AG04449 (cell line): ENCODE data around the gene MBIP.
A peak's percentile ranks its signal among the peaks of the same experiment; 100 is the strongest.

Experiments
- CTCF ChIA-PET: fragments of 350-600 bp; formaldehyde crosslinking; extraction: SDS; loops from one replicate; lab custom pipeline; 2021; ENCODE audit warnings: antibody characterized with exemption; lab: Yijun Ruan, JAX
- POLR2A ChIA-PET: fragments of 400-600, 350-600 bp; formaldehyde crosslinking; extraction: SDS; loops from one replicate; lab custom pipeline; 2020; ENCODE audit warnings: antibody characterized with exemption, inconsistent platforms; lab: Yijun Ruan, JAX
- DNase-seq: peaks from one replicate; pipeline ENCODE4 v3.0.0-alpha.2; 2010; ENCODE audit warnings: low read depth, low spot score
- H3K4me3 ChIP-seq: 2 replicates; pipeline ENCODE4 v1.5.1; 2011; ENCODE audit warnings: low read depth, mild to moderate bottlenecking, control low read depth, low read length
- CTCF ChIP-seq: IDR thresholded peaks from one replicate; pipeline ENCODE4 v1.5.1; 2011; ENCODE audit warnings: mild to moderate bottlenecking, moderate library complexity, low read length, control low read depth, inconsistent platforms; ENCODE audit not compliant: insufficient read depth; ENCODE audit errors: missing control alignments

The MBIP gene

GRCh38 chr14:36293824-36294223, 26.6 kb downstream of the MBIP start:
- TF ChIP-seq CTCF: no peak
- H3K4me3 ChIP-seq: no peak overlapping the region
- POLR2A ChIA-PET: no interaction called here
- CTCF ChIA-PET: interaction anchor here (1.0 to 4.9 kb wide), 3 partner anchors 27 to 223 kb away, joined by 3 to 25 read pairs (median 5); partner anchors contain the start of gene MBIP
- peak; percentile 49 for DNase-seq

- no peak for DNase-seq
- no peak for TF ChIP-seq CTCF
- ChIA-PET POLR2A (no interaction called here), CTCF (interaction anchor here (1.0 kb wide), 1 partner anchor 220 kb away, joined by 3 read pairs; no protein-coding TSS in a partner anchor)
- H3K4me3 ChIP-seq: no peak overlapping the region
Observed at GRCh38 chr14:36289954-36290353, 30.5 kb downstream of the MBIP start.

GRCh38 chr14:36288496-36288895, 31.9 kb downstream of the MBIP start:
- TF ChIP-seq CTCF: no peak
- no peak for DNase-seq
- no peak overlapping the region for H3K4me3 ChIP-seq
- POLR2A ChIA-PET: no interaction called here
- CTCF ChIA-PET: no interaction called here

- H3K4me3 ChIP-seq: no peak overlapping the region
- no peak for DNase-seq
- TF ChIP-seq CTCF: no peak
- POLR2A ChIA-PET: interaction anchor here (0.5 kb wide), 1 partner anchor 36 kb away, joined by 4 read pairs; the partner anchor contains the start of gene MBIP
- CTCF ChIA-PET: interaction anchor here (0.8 kb wide), 1 partner anchor 215 kb away, joined by 3 read pairs; no protein-coding TSS in a partner anchor
Observed at GRCh38 chr14:36284971-36285595, 35.4 kb downstream of the MBIP start.

- ChIA-PET POLR2A (no interaction called here), CTCF (no interaction called here)
- no peak overlapping the region for H3K4me3 ChIP-seq
- no peak for DNase-seq
- no peak for TF ChIP-seq CTCF
Observed at GRCh38 chr14:36281309-36281708, 39.1 kb downstream of the MBIP start.

- H3K4me3 ChIP-seq: no peak overlapping the region
- DNase-seq: no peak
- TF ChIP-seq CTCF: no peak
- POLR2A ChIA-PET: no interaction called here
- CTCF ChIA-PET: no interaction called here
Observed at GRCh38 chr14:36279306-36280190, 40.9 kb downstream of the MBIP start.
